Measurements from ENCODE around the gene CBFA2T3.

DNA sequence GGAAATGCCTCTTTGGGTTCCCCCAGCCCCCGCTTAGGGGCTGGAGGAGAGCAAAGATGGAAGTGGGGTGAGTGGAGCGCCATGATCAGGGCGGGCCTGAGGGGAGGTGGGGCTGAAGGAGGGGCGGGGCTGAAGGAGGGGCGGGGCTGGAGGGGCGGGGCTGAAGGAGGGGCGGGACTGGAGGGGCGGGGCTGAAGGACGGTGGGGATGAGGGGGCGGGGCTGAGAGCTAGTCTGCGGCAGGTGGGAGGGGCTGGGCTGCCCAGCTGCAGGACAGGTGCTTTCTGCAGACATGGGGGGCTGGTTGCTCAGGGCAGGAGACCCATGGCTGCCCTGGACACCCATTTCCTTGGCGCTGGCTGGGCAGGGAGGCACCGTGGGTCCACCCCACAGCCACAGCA, 71.4 kb downstream of the CBFA2T3 start:
- no peak for TF ChIP-seq POLR2A (IDR thresholded peaks at IDR 0.05; ENCODE audit: low read length)
- no peak for TF ChIP-seq GATA1 (IDR thresholded peaks at IDR 0.05; ENCODE audit: low read depth, low read length)

Measured in erythroblast (primary cell).